ENCODE measurements around the gene SDHB.
"Not testable (repeated sequence)": the region's sequence is repeated elsewhere in the genome, so short reads cannot be mapped to it uniquely, and the experiment has no call there.

The SDHB gene

DNA sequence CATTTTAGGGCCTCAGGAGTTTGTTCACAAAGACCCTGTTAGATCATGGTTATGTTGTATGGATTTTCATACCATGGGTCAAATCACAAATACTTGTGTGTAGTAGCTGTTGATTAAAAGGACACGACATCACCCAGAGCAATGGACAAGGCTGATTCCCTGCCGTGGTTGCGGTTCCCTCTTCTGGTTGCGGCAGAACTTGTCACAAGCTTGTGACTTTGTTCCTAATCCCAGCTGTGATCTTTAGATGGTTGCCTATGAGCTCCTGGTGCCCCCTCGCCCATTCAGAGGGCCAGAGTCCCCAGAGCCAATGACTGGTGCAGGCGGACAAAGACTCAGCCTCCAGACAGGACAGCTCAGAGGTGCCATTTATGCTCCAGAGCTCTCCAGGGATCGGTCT, 11.8 kb upstream of the SDHB start:
- Histone ChIP-seq H3K4me2 (ENCODE audit: low read length) (no peak overlapping the region), H3K27ac (ENCODE audit: low read length) (no peak overlapping the region), H3K79me2 (ENCODE audit: low read length) (no peaks in the 10 kb centered on the region), H3K9ac (ENCODE audit: low read length) (no peak overlapping the region), H3K36me3 (replicated peaks; ENCODE audit: low read depth, low read length) (no peaks in the 10 kb centered on the region), H3K4me3 (ENCODE audit: low read length) (no peak overlapping the region), H2AFZ (ENCODE audit: low read depth, low read length) (no peak overlapping the region), H3K9me3 (ENCODE audit: insufficient read depth, low read length) (no peaks in the 10 kb centered on the region), H3K4me1 (ENCODE audit: low read length) (peaks cover 6% of the 10 kb centered on the region; the same call in 1 of the 2 replicates), H3K27me3 (ENCODE audit: low read depth, low read length) (no peaks in the 10 kb centered on the region), H4K20me1 (ENCODE audit: insufficient read depth, low read length) (no peaks in the 10 kb centered on the region)
- TF ChIP-seq EZH2phosphoT487 (IDR thresholded peaks at IDR 0.05; ENCODE audit: low read depth) = no peak
- no peak for TF ChIP-seq CTCF (IDR thresholded peaks at IDR 0.05; ENCODE audit: low read depth, low read length)

DNA sequence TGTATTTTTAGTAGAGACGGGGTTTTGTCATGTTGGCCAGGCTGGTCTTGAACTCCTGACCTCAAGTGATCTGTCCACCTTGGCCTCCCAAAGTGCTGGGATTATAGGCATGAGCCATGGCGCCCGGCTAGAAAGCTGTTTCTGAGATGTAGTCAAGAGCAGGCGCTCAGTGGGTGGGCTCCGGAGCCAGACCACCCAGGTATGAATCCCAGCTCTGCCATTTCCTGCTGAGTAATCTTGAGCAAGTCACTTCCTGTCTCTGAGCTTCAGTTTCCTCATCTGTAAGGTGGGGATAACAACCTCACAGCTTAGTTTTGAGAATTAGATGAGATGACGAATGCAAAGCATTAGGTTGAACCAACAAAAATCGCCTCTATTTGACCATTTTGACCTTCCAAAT, 8.9 kb upstream of the SDHB start:
- not testable (repeated sequence) for H3K9ac ChIP-seq (ENCODE audit: low read length); H3K4me3 ChIP-seq (ENCODE audit: low read length); H2AFZ ChIP-seq (ENCODE audit: low read depth, low read length); H3K4me1 ChIP-seq (ENCODE audit: low read length); H4K20me1 ChIP-seq (ENCODE audit: insufficient read depth, low read length); H3K9me3 ChIP-seq (ENCODE audit: insufficient read depth, low read length); H3K27ac ChIP-seq (ENCODE audit: low read length); H3K27me3 ChIP-seq (ENCODE audit: low read depth, low read length); H3K79me2 ChIP-seq (ENCODE audit: low read length); H3K36me3 ChIP-seq (replicated peaks; ENCODE audit: low read depth, low read length)
- 0 out of 2 replicates have a peak overlapping the region, but pooled peaks have one; percentile 1 for H3K4me2 ChIP-seq (ENCODE audit: low read length)

DNA sequence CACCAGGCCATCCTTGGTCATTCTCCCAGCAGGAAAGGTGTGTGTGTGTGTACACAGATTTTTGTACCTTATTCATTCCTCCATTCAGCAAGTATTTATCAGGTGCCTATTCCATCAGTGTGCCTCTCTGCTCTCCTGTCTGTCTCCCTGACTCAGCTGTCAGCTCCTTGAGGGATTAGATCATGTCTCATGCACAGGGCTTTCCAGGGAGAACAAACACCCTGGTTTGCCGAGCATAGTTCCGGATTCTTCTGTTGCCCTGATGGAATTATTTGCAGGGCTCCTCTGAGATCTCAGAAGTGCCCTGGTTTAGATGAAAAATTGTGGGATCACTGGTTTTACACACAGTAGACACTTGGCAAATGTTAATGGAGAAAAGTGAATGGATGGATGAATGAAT, 8.1 kb upstream of the SDHB start:
- Histone ChIP-seq H3K27ac (ENCODE audit: low read length) (no peak overlapping the region), H3K9me3 (ENCODE audit: insufficient read depth, low read length) (no peaks in the 10 kb centered on the region), H3K4me2 (ENCODE audit: low read length) (no peak overlapping the region), H2AFZ (ENCODE audit: low read depth, low read length) (no peak overlapping the region), H3K79me2 (ENCODE audit: low read length) (no peaks in the 10 kb centered on the region), H3K4me3 (ENCODE audit: low read length) (no peak overlapping the region), H4K20me1 (ENCODE audit: insufficient read depth, low read length) (no peaks in the 10 kb centered on the region), H3K4me1 (ENCODE audit: low read length) (peaks cover 6% of the 10 kb centered on the region; the same call in 1 of the 2 replicates), H3K9ac (ENCODE audit: low read length) (no peak overlapping the region), H3K27me3 (ENCODE audit: low read depth, low read length) (no peaks in the 10 kb centered on the region), H3K36me3 (replicated peaks; ENCODE audit: low read depth, low read length) (no peaks in the 10 kb centered on the region)
- TF ChIP-seq EZH2phosphoT487 (IDR thresholded peaks at IDR 0.05; ENCODE audit: low read depth) (no peak), CTCF (IDR thresholded peaks at IDR 0.05; ENCODE audit: low read depth, low read length) (no peak)

- H3K27ac ChIP-seq (ENCODE audit: low read length) = no peak overlapping the region
- no peaks in the 10 kb centered on the region for H4K20me1 ChIP-seq (ENCODE audit: insufficient read depth, low read length)
- peaks cover 6% of the 10 kb centered on the region; the same call in 1 of the 2 replicates for H3K4me1 ChIP-seq (ENCODE audit: low read length)
- no peaks in the 10 kb centered on the region for H3K9me3 ChIP-seq (ENCODE audit: insufficient read depth, low read length)
- H3K9ac ChIP-seq (ENCODE audit: low read length) = no peak overlapping the region
- TF ChIP-seq CTCF (IDR thresholded peaks at IDR 0.05; ENCODE audit: low read depth, low read length) (no peak), EZH2phosphoT487 (IDR thresholded peaks at IDR 0.05; ENCODE audit: low read depth) (no peak)
- no peak overlapping the region for H3K4me2 ChIP-seq (ENCODE audit: low read length)
- H3K4me3 ChIP-seq (ENCODE audit: low read length) = no peak overlapping the region
- no peaks in the 10 kb centered on the region for H3K27me3 ChIP-seq (ENCODE audit: low read depth, low read length)
- H2AFZ ChIP-seq (ENCODE audit: low read depth, low read length) = no peak overlapping the region
- H3K79me2 ChIP-seq (ENCODE audit: low read length) = no peaks in the 10 kb centered on the region
- no peaks in the 10 kb centered on the region for H3K36me3 ChIP-seq (replicated peaks; ENCODE audit: low read depth, low read length)
These were observed 7.7 kb upstream of the SDHB start for GRCh38 chr1:17061486-17061885.

DNA sequence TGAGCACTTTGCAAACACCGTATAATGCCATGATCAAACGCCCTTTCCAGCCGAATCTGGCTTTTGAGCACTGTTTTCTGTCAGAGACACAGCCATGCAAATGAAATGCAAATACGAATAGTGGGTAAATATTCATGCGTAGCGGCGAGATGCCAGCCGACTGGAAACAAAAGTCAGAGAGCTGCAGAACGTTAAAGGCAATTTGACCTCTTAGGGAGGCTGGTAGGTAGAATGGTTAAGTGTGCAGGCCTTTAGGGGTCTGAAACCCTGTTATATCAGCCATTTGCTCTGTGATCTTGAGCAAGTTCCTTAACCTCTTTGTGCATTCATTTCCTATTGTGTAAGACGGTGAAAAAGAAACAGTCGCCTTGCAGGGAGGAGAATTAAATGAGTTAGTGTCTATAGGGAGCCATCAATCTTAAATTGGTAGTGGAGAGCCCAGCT, 6.5 kb upstream of the SDHB start:
- no peak overlapping the region for H2AFZ ChIP-seq (ENCODE audit: low read depth, low read length)
- no peak overlapping the region for H3K4me2 ChIP-seq (ENCODE audit: low read length)
- no peak overlapping the region for H3K27ac ChIP-seq (ENCODE audit: low read length)
- no peaks in the 10 kb centered on the region for H3K36me3 ChIP-seq (replicated peaks; ENCODE audit: low read depth, low read length)
- TF ChIP-seq EZH2phosphoT487 (IDR thresholded peaks at IDR 0.05; ENCODE audit: low read depth) (no peak), CTCF (IDR thresholded peaks at IDR 0.05; ENCODE audit: low read depth, low read length) (no peak)
- no peaks in the 10 kb centered on the region for H4K20me1 ChIP-seq (ENCODE audit: insufficient read depth, low read length)
- H3K79me2 ChIP-seq (ENCODE audit: low read length) = no peaks in the 10 kb centered on the region
- no peaks in the 10 kb centered on the region for H3K9me3 ChIP-seq (ENCODE audit: insufficient read depth, low read length)
- H3K4me1 ChIP-seq (ENCODE audit: low read length) = peaks cover 6% of the 10 kb centered on the region; the same call in 1 of the 2 replicates
- H3K4me3 ChIP-seq (ENCODE audit: low read length) = no peak overlapping the region
- H3K27me3 ChIP-seq (ENCODE audit: low read depth, low read length) = no peaks in the 10 kb centered on the region
- H3K9ac ChIP-seq (ENCODE audit: low read length) = no peak overlapping the region

Measured in OCI-LY3 (cell line).